Stimulated activated CD4-positive, alpha-beta T cell treated with anti-CD3 and anti-CD28 coated beads, Interleukin-2, amount 100 ng/mL, for 24 hours (primary cell): ENCODE results near the gene ABL1.

ENCODE experiments used
- DNase-seq, 2 donors: peaks; one replicate each; pipeline ENCODE4 v3.0.0-alpha.2; 2020

ABL1 gene

GRCh38 chr9:130872912-130873503, 38.0 kb downstream of the ABL1 start:
- no peak for DNase-seq

- DNase-seq = no peak
These were observed 38.9 kb downstream of the ABL1 start for GRCh38 chr9:130873966-130874365.

DNA sequence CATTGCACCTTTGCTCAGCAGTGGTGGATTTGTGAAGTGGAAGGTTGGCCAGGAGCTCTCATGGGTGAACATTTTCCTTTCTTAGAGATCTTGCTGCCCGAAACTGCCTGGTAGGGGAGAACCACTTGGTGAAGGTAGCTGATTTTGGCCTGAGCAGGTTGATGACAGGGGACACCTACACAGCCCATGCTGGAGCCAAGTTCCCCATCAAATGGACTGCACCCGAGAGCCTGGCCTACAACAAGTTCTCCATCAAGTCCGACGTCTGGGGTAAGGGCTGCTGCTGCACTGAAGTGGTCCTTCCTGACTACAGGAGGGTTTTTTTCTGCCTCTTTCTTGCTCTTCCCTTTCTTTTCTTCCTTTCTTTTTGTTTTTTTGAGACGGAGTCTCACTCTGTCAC, 39.7 kb downstream of the ABL1 start:
- no peak for DNase-seq

GRCh38 chr9:130877300-130877699, 42.2 kb downstream of the ABL1 start:
- DNase-seq = no peak

DNA sequence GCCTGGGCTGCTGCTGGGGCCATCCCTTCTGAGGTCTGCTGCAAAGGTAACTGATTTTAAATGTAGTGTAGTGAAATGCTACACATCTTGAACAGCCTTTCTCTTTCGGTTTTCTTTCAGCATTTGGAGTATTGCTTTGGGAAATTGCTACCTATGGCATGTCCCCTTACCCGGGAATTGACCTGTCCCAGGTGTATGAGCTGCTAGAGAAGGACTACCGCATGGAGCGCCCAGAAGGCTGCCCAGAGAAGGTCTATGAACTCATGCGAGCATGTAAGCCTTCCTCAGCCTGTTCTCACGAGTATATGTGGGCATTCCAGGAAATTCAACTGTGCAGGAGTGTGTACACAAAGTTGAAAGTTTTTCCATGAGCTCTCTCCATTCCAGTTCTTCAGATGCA, 43.2 kb downstream of the ABL1 start:
- DNase-seq = no peak

- no peak for DNase-seq
These were observed 44.9 kb downstream of the ABL1 start for GRCh38 chr9:130879863-130880411.

DNA sequence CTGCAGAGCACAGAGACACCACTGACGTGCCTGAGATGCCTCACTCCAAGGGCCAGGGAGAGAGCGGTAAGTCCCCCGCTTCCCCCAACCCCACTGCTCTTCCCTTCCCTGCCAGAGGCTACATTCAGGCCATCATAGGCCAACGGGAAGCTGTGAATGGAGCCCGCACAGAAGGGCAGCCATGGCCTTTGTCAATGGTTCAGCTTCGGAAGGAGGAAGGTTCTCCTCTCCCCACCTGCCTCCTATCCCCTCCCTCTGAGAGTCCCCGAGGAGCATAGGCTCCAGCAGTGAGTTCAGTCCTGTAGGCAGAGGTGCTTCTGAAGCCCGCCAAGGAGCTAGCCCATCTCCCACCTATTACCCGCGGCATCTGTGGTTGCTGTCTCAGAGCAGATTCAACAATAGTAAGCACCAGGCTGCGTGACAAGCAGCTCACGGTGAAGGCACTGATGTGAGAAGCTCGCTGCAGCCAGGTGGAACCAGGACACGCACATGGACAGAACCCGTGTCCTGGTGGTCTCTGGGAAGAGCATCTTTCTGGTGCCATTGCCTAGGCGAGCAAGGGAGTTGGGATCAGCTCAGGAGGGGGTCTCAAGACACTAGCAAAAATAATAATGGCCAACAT, 45.7 kb downstream of the ABL1 start:
- no peak for DNase-seq

DNA sequence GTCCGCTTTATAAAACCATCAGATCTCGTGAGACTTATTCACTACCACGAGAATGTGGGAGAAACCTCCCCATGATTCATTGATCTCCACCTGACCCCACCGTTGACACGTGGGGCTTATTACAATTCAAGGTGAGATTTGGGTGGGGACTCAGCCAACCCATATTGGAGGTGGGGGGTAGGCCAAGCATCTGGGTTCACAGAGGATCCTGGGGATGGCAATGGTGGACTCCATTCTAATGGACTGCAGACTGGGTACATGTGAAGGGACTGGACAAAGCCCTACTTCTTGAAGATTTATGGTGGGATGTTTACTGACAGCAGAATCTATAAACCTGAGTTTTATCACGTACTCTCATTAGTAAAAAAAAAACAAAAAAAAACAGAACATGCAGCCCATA, 46.5 kb downstream of the ABL1 start:
- DNase-seq = no peak

GRCh38 chr9:130882696-130883225, 47.7 kb downstream of the ABL1 start:
- DNase-seq = no peak

GRCh38 chr9:130883479-130883878, 48.4 kb downstream of the ABL1 start:
- no peak for DNase-seq

- no peak for DNase-seq
These were observed 49.1 kb downstream of the ABL1 start for GRCh38 chr9:130884111-130884531.

DNA sequence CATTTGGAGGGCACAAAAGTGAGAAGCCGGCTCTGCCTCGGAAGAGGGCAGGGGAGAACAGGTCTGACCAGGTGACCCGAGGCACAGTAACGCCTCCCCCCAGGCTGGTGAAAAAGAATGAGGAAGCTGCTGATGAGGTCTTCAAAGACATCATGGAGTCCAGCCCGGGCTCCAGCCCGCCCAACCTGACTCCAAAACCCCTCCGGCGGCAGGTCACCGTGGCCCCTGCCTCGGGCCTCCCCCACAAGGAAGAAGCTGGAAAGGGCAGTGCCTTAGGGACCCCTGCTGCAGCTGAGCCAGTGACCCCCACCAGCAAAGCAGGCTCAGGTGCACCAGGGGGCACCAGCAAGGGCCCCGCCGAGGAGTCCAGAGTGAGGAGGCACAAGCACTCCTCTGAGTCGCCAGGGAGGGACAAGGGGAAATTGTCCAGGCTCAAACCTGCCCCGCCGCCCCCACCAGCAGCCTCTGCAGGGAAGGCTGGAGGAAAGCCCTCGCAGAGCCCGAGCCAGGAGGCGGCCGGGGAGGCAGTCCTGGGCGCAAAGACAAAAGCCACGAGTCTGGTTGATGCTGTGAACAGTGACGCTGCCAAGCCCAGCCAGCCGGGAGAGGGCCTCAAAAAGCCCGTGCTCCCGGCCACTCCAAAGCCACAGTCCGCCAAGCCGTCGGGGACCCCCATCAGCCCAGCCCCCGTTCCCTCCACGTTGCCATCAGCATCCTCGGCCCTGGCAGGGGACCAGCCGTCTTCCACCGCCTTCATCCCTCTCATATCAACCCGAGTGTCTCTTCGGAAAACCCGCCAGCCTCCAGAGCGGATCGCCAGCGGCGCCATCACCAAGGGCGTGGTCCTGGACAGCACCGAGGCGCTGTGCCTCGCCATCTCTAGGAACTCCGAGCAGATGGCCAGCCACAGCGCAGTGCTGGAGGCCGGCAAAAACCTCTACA, 49.8 kb downstream of the ABL1 start:
- DNase-seq = no peak

DNA sequence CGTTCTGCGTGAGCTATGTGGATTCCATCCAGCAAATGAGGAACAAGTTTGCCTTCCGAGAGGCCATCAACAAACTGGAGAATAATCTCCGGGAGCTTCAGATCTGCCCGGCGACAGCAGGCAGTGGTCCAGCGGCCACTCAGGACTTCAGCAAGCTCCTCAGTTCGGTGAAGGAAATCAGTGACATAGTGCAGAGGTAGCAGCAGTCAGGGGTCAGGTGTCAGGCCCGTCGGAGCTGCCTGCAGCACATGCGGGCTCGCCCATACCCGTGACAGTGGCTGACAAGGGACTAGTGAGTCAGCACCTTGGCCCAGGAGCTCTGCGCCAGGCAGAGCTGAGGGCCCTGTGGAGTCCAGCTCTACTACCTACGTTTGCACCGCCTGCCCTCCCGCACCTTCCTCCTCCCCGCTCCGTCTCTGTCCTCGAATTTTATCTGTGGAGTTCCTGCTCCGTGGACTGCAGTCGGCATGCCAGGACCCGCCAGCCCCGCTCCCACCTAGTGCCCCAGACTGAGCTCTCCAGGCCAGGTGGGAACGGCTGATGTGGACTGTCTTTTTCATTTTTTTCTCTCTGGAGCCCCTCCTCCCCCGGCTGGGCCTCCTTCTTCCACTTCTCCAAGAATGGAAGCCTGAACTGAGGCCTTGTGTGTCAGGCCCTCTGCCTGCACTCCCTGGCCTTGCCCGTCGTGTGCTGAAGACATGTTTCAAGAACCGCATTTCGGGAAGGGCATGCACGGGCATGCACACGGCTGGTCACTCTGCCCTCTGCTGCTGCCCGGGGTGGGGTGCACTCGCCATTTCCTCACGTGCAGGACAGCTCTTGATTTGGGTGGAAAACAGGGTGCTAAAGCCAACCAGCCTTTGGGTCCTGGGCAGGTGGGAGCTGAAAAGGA, 50.7 kb downstream of the ABL1 start:
- no peak for DNase-seq

DNA sequence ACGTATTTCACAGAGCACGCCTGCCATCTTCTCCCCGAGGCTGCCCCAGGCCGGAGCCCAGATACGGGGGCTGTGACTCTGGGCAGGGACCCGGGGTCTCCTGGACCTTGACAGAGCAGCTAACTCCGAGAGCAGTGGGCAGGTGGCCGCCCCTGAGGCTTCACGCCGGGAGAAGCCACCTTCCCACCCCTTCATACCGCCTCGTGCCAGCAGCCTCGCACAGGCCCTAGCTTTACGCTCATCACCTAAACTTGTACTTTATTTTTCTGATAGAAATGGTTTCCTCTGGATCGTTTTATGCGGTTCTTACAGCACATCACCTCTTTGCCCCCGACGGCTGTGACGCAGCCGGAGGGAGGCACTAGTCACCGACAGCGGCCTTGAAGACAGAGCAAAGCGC, 51.9 kb downstream of the ABL1 start:
- DNase-seq = no peak

- no peak for DNase-seq
These were observed 52.6 kb downstream of the ABL1 start for GRCh38 chr9:130887494-130888144.

DNA sequence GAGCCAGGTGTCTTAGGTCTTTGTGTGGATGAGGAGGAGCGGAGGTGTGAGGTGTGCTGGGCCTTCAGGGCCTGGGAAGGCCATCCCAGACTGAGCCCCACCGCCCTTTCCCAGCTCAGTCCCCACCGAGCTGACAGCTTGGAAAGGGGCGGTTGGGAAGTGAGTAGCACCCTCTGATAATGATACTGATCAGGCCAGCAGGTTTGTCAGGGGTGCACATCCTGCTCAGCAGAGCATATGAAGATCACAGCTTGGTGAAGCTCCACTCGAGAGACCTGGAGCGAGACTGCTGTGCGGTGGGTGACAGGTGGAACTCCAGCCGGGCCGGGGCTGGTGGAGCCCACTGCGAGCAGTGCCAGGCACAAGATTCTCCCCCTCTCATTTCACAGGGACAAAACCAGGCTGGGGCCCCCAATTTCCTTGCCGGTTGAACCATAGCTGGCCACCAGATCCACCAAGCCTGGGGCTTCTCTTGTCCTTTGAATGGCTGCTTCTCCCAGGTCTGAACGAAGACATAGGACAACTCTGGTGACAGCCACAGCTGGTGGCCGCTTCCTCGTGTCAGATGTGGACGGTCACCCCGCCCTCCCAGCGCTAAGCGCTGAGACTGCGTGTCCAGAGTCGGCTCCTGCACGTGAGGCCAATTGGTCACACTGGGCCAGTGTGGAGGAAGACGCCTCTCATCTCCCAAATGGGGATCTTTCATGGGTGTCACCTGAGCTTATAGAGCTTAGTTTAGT, 53.3 kb downstream of the ABL1 start:
- DNase-seq = no peak

DNA sequence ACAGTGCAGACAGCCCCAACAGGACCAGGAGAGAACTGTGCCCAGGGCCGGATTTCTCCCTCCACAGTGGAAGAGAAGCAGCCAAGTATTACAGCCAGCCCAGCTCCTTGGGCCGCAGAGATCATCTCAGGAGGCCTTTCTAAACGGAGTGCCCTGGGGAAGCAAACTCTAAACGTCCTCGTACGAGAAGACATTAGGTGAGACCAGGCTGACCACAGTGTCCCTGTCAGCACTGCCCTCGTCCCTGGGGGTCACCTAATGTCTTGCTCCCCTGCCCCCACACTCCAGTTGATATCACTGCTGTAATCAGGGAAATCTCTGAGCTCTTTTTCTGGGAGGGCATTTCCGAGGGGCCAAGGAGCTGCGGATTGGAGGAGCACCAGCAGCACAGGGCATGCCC, 55.1 kb downstream of the ABL1 start:
- DNase-seq = no peak

GRCh38 chr9:130890870-130891687, 56.0 kb downstream of the ABL1 start:
- no peak for DNase-seq

GRCh38 chr9:130891688-130892476, 56.8 kb downstream of the ABL1 start:
- no peak for DNase-seq
